HL-60/S4 treated with retinoic acid at 250 ng/mL for 4 days and 3 days (cell line): ENCODE results near the gene ATP2C2.
"Not testable (repeated sequence)": the region's sequence is repeated elsewhere in the genome, so short reads cannot be mapped to it uniquely, and the experiment has no call there.

Experiments
- in situ Hi-C: fragments of 300-500 bp; cut with MboI; formaldehyde crosslinking; loops from 2 replicates; pipeline ENCODE4 v1.7.0; 2022; ENCODE audit warnings: low sequenced_read_pairs

The ATP2C2 gene, protein sequence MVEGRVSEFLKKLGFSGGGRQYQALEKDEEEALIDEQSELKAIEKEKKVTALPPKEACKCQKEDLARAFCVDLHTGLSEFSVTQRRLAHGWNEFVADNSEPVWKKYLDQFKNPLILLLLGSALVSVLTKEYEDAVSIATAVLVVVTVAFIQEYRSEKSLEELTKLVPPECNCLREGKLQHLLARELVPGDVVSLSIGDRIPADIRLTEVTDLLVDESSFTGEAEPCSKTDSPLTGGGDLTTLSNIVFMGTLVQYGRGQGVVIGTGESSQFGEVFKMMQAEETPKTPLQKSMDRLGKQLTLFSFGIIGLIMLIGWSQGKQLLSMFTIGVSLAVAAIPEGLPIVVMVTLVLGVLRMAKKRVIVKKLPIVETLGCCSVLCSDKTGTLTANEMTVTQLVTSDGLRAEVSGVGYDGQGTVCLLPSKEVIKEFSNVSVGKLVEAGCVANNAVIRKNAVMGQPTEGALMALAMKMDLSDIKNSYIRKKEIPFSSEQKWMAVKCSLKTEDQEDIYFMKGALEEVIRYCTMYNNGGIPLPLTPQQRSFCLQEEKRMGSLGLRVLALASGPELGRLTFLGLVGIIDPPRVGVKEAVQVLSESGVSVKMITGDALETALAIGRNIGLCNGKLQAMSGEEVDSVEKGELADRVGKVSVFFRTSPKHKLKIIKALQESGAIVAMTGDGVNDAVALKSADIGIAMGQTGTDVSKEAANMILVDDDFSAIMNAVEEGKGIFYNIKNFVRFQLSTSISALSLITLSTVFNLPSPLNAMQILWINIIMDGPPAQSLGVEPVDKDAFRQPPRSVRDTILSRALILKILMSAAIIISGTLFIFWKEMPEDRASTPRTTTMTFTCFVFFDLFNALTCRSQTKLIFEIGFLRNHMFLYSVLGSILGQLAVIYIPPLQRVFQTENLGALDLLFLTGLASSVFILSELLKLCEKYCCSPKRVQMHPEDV

DNA sequence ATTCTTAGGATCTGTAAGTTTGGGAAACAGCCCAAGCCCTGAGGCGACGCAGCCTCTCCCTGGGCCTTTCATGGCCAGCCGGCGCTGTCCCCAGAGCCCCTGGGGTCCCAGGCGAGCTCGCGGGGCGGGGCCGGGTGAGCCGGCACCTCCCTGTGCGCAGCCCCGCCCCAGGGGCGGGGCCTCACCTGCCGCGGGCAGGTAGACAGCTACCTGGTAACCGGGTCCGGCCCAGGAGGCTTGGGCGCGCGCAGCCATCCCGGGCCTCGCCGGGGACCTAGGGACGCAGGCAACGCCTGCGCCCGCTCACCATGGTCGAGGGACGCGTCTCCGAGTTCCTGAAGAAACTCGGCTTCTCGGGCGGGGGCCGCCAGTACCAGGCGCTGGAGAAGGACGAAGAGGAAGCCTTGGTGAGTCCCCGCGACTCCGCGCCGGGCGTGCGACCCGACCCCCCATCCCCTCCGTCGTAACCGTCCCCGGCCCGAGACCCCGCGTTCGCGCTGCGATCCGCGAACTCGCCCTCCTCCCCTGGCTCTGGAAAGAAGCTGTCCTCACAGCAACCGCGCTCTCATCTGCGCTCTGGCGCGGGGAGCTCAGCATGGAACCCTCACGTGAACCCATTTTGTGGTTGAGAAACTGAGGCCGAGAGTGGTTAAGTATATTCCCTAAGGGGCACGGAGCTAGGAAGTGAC, at the start of gene ATP2C2:
Gene ATP2C2, plus strand, starts transcription at position 231 of the 689 bp plus-strand sequence. Its CDS starts 78 bp downstream, at position 309.
- in situ Hi-C loops = no loop called here

DNA sequence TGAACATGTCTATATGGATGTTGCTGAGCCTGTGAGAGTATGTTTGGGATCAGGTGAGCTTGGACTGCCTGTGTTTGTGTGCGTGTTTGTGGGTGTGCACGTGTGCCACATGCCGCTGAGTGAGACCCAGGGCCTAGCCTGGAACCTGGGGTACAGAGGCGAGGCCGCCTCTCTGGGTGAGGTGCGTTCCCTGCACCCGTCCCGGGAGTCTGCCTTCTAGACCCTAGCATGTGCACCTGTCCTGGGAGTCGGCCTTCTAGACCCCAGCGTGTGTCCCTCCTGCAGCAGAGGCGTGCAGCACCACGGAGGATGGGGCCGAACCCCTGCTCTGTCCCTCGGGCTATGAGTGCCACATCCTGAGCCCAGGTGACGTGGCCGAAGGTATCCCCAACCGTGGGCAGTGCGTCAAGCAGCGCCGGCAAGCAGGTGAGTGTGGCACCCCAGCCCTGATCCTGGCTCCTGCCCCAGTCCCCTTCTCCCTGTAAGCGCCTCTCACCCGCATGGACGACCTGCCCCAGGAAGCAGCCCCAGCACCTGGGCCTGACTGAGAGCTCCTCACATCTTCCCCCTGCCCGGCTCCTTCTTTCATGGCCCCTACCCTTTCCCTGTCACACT, 49.1 kb upstream of the ATP2C2 start:
- in situ Hi-C loops = no loop called here

DNA sequence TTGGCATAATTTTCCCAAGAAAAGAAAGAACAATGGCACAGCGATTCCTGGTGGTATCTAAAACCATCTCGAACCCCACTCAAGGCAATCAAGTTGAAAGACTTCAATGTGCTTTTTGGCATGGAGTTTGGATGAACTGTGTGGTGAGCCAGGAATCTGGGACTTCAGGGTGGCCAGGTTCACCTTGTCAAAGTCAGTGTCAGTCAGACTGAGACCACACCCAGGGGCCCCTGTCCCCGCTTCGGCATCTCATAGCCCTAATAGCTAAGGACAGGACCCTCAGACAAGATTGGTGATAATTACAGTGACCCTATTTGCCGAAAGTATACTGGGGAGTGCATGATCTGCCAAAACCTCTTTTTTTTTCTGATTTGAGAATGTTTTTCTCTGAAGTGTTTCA, 47.8 kb upstream of the ATP2C2 start:
- in situ Hi-C loops = no loop called here

DNA sequence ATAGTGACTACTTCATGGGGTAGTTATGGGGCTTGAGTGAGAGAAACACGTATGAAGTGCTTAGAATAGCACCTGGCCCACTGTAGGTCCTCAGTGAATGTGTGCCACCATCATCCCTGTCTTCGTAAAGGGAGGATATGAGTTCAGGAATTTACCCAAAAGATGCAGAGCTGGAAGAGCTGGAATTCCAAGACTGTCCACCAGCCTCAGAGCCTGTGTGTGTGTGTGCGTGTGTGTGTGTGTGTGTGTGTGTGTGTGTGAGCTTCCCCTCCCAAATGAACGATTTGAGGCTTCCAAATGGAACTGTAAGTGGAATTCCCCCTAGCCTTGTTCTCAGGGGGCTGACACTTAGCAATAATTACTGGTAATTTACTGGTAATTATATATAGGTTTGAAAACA, 46.4 kb upstream of the ATP2C2 start:
- in situ Hi-C loops = no loop called here

DNA sequence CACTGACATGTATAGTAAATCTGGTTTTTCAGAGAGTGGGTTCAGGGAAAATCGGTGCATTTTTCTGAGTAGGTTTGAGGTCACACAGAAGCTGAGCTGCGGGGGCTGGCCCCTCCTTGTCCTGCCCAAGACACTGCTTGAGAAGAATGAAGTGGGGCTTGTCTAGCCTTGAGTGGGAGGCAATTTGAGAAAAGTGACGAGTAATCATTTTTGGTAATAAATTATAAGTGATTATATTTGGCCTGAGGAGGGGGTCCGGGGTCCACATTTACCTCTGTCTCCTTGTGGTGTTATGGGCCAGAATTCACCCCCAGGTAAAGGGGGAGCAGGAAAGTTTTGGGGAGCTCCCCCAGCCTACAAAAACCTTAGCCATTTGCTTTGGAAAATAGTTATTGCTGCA, 45.6 kb upstream of the ATP2C2 start:
- in situ Hi-C loops = no loop called here

DNA sequence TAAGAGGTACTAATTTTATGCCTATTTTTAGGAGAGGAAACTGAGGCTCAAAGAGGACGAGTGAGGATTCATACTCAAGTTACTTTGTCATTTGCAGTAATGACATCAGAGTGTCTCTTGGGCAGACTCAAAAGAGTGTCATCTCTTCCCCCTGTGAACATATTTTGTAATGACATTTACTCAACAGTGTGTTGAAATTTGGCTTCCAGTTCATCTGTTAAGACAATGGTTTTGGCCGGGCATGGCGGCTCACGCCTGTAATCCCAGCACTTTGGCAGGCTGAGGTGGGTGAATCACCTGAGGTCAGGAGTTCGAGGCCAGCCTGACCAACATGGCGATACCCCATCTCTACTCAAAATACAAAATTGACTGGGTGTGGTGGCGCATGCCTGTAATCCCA, 44.7 kb upstream of the ATP2C2 start:
- in situ Hi-C loops = no loop called here

DNA sequence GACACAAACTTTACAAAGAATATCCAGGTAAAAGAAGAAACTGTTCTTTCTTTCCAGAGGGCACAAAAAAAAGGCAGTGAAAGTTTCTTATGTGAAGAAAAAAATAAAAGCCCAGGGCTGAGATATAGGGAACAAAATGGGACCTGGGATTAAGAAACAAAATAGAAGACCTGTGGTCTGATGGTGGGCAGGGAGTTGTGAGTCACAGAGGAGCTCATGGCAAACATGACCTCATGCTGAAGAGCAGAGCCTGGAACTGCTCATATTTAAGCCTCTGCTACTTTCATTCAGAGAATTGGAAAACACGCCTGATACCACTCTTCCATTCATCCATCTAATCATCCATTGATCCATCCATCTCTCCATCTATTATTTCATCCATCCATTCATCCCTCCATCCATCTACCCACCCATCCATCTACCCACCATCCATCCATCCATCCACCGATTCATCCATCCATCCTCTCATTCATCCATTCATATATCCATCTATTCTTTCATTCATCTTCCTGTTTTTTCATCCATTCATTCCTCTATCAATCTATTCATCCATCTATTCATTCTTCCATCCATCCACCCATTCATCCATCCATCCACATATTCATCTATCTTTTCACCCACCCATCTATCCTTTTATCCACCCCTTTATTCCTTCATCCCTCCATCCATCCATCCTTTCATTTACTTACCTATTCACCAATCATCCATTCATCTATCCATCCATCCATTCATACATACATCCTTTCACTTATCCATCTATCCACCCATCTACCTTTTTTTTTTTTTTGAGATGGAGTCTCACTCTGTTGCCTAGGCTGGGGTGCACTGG, 43.7 kb upstream of the ATP2C2 start:
- in situ Hi-C loops = no loop called here

DNA sequence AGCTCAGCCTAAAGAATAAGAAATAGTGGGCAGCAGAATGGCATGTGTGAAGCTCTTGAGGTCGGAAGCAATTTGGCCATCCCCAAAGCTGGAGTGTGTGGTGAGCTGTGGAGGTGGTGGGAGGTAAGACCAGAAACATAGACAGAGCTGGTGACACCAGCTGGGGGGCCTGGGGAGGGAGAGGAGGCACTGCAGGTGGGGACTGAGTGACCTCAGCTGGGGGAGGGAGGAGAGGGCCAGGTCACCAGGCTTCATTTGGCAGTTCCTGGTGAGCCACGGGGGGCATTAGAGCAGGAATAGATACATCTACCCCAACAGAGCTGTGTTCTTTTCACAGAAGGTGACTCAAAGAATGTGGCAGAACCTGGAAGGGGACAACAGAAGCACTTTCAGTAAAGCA, 41.8 kb upstream of the ATP2C2 start:
- in situ Hi-C loops = no loop called here

DNA sequence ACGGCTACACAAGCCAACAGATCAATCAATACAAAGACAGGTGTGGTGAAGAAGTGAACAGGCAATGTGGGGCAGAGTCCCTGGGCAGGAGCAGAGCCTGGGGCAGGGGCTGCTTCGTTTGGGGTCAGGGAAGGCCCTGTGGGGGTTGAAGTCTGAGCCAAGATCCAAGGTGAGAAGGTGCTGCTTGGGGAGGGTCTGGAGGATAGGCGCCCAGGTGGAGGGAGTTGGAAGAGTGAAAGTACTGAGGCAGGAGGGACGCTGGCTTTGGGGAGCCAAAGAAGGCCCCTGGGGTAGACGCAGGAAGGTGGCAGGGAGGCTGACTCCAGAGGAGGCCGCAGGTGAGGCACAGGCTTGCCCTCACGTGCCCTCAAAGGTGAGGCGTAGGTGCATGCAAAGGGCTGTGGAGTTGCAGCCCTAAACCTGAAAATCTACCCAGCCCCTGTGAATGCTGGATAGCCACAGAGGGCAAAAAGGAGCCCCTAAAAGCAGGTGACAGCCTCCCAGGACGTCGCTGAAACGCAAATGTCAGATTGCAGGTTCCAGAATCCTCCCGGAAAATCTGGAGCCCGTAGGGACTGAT, 40.3 kb upstream of the ATP2C2 start:
- in situ Hi-C loops = no loop called here

DNA sequence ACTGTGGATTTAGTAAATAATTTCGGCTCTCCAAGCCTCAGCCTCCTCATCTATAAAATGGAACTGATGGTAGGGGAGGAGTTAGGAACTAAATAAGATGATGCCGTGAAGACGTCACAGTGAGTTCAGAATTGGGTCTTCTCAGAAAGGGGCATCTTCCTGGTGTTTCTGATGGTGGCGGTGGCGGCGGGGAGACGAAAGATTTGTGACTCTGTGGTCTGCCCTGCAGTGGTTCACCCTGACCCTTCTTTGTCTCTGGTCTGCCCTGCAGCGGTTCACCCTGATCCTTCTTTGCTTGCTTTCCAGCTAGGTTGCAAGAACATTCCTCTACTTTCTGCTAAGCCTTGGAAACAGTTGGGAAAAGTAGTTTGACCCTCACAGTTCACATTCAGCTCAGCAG, 39.3 kb upstream of the ATP2C2 start:
- in situ Hi-C loops = no loop called here

DNA sequence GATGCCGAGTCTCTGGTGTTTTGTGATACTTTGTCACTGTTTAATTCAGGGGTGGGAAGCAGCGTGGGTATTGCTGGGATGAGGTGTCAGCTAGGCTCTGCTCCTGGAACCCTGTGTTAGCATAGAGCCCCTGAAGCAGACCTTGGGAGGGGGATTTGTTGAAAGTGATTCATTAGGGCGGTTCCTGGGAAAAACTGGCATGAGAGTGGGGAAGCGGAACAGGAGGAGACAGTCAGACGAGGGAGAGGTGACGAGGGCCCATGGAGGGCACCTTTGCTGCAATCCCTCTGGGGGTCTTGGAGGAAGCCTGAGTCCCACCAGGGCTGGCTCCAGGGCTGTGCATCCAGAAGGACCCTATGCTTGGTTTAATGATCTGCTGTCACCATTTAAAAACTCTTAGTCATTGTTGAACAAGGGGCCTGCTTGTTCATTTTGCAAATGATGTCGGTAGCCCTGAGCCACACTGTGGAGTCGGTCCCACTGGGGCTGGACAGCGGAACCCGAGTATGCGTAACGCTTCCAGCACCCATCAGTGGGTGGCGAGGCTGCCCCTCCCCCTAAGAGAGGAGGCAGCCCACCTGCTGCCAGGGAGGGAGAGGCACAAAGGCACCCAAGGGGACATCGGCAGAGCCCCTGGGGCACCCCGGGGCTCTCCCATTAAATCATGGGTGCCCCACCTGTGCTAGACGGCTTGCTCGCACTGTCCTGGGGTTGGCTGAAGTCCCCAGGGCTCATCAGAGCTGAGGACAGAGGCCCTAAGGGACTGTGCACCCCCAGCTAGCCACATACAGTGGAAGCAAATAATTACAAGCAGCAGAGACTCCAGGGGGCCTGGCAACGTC, 38.3 kb upstream of the ATP2C2 start:
- in situ Hi-C loops = no loop called here

DNA sequence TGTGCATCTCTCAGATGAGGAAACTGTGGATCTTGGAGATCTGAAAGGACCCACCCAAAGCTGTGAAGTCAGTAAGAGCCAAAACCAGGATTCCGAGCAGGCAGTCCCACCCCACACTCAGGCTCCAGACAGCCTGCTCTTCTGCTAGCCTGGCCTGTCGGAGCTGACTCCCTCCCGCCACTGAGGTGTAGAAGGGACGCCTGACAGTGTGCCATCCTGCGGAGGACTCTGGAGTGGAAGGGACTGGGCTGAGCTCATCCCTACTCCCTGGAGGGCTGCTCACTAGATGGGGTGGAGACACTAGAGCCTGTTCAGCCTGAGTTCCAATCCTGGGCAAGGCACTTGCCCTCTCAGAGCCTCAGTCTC, 37.7 kb upstream of the ATP2C2 start:
- in situ Hi-C loops = no loop called here

DNA sequence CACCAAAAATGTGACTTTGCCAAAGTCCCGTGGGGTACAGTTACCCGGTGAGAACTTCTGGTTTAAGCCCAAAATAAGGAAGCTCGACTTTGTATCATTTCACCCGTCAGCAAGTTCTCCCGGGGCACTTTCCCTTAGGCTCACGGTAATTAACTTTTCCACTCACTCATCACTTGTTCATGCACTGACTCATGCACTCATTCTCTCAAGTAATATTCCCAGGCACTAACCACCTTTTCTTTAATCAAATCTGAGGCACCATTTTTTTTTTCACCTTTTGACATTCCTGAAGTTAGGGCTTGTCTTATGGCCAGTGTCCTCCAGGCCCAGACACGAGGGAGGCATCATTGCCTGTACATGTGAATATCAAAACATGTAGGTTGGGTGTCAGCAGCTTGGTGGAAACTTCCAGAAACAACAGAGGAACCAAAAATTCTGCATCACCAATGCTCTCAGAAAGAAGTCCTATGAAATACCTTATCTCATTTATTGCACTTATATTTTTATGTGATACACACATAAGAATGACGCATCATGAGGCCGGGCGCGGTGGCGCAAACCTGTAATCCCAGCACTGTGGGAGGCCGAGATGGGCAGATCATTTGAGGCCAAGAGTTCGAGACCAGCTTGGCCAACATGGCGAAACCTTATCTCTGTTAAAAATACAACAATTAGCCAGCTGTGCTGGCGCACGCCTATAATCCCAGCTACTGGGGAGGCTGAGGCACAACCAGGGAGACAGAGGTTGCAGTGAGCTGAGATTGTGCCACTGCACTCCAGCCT, 36.1 kb upstream of the ATP2C2 start:
- in situ Hi-C loops = no loop called here

DNA sequence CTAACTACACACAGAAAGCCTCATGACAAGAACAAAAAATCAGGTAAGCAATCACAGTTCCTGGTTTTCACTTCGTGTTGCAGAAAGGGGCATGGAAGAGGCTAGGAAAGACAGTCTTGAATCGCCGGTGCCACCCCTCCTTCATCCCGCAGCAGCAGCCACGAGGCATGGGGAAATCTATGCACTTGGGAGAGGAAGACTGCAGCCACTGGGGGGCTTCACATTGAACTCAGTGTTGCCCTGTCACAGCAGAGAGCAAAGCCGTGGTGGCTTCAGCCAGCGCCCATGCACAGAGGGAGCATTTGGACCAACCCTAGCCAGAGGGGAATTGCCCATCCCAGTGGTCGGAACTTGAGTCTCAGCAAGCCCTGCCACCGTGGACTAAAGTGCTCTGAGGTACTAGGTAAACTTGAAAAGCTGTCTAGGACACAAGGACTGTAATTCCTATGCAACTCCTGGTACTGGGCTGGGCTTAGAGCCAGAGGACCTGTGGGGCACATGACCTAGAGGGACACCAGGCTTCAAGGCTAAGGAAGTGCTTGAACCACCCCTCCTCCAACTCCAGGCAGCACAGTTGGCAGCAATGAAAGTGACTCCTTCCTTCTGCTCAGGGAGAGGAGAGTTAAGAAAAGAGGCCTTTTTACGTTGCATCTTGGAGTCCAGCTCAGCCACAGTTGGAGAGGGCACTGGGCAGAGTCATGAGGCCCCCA, 35.2 kb upstream of the ATP2C2 start:
- in situ Hi-C loops = no loop called here

DNA sequence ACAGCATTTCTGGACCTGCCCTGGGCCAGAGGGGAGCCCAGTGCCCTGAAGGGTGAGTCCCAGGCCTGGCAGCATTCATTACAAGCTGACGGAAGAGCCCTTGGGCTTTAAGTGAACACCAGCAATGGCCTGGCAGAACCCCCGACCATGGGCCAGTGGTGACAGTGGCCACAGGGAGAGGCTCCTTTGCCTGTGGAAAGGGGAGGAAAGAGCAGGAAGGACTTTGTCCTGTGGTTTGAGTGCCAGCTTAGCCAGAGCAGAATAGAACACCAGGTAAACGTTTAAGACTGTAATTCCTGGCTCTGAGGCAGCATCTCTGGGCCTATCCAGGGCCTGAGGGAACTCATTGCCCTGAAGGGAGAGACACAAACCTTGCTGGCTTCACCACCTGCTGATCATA, 34.3 kb upstream of the ATP2C2 start:
- in situ Hi-C loops = no loop called here

DNA sequence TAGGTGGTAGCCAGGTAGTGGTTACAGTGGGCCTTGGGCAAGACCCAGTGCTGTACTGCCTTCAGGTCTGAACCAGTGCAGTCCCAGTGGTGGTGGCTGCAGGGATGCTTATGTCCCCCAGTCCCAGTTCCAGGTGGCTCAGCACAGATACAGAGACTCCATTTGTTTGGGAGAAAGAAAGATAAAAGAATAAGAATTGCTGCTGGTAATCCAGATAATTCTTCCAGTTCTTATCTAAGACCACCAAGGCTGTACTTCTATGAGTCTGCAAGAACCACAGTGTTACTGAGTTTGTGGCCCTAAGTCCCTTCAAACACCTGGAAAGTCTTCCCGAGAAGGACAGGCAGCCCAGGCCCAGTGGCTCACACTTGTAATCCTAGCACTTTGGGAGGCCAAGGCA, 33.9 kb upstream of the ATP2C2 start:
- in situ Hi-C loops = no loop called here

DNA sequence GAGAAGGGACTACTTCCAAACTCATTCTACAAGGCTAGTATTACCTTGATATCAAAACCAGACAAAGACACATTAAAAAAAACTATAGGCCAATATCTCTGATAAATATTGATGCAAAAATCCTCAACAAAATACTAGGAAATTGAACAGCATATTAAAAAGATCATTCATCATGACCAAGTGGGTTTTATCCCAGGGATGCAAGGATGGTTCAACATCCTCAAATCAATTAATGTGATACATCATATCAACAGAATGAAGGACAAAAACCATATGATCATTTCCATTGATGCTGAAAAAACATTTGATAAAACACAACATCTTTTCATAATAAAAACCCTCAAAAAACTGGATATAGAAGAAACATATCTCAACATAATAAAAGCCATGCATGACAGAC, 31.1 kb upstream of the ATP2C2 start:
- in situ Hi-C loops = not testable (repeated sequence)

DNA sequence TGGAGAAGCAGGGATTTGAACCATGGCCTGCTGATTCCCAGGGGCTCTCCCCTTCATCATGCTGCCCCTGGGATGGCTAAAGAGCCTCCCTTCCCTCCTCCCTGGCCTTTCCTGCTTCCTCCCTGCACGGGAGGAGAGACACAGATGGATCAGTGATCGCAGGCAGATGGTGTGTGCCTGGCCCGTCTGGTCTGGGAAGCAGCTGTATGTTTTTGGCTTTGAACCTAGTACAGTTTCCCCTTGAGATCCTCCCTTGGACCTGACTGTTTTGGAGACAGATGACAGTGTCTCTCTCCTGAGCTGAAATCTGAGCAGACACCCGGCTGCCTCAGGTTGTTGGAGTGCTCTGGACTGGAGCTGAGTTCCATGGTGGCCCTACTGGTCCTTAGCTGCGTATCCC, 29.0 kb upstream of the ATP2C2 start:
- in situ Hi-C loops = no loop called here
